Measurements from ENCODE around the gene AMMECR1.

- TF ChIP-seq CTCF (IDR thresholded peaks at IDR 0.05) (no peak), POLR2A (IDR thresholded peaks at IDR 0.05) (no peak)
Observed at GRCh38 chrX:110304371-110304770, 13.5 kb downstream of the AMMECR1 start.
